Measurements from ENCODE around the gene SPACA7.
"Not testable (repeated sequence)": the region's sequence is repeated elsewhere in the genome, so short reads cannot be mapped to it uniquely, and the experiment has no call there.

SPACA7 gene

GRCh38 chr13:112368883-112369282 lies 7.3 kb upstream of the SPACA7 start:
- no peak overlapping the region for H3K9ac ChIP-seq (ENCODE audit: low read length in 2 of 2)
- H3K4me3 ChIP-seq (ENCODE audit: low read length in 2 of 2), result no peak overlapping the region
- H3K27ac ChIP-seq (ENCODE audit: low read length), result no peak overlapping the region
- no peaks in the 10 kb centered on the region for H3K36me3 ChIP-seq (ENCODE audit: control insufficient read depth in 2 of 2, insufficient read depth in 2 of 2, low read length in 2 of 2)
- H3K4me1 ChIP-seq (ENCODE audit: control insufficient read depth, insufficient read depth, low read length), result no peaks in the 10 kb centered on the region
- H3K9me3 ChIP-seq (ENCODE audit: control insufficient read depth in 2 of 2, low read length in 2 of 2), result peaks cover 8 to 14% of the 10 kb centered on the region in 2 donors
- peaks cover 0 to 8% of the 10 kb centered on the region in 2 donors for H3K27me3 ChIP-seq (ENCODE audit: control insufficient read depth in 1 of 2, insufficient read depth in 2 of 2, low read length in 2 of 2)

DNA sequence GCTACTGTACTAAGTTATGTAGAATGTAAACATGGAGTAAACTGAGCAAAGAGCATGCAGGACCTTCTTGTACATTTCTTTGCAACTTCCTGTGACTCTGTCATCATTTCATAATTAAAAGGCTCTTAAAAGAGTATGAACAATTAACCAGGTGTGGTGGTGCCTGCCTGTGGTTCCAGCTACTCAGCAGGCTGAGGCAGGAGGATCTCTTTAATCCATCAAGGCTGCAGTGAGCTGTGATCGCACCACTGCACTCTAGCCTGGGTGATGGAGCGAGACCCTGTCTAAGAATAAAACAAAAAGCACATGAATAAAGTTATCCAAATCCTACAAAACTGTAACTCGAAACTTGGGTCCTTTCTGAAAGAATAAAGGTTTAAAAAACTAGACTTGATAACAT lies 5.8 kb upstream of the SPACA7 start:
- H3K9ac ChIP-seq (ENCODE audit: low read length in 2 of 2), result no peak overlapping the region
- no peak overlapping the region for H3K27ac ChIP-seq (ENCODE audit: low read length)
- H3K4me1 ChIP-seq (ENCODE audit: control insufficient read depth, insufficient read depth, low read length), result no peaks in the 10 kb centered on the region
- H3K9me3 ChIP-seq (ENCODE audit: control insufficient read depth in 2 of 2, low read length in 2 of 2), result peaks cover 8 to 11% of the 10 kb centered on the region in 2 donors
- no peaks in the 10 kb centered on the region for H3K36me3 ChIP-seq (ENCODE audit: control insufficient read depth in 2 of 2, insufficient read depth in 2 of 2, low read length in 2 of 2)
- no peak overlapping the region for H3K4me3 ChIP-seq (ENCODE audit: low read length in 2 of 2)
- H3K27me3 ChIP-seq (ENCODE audit: control insufficient read depth in 1 of 2, insufficient read depth in 2 of 2, low read length in 2 of 2), result peaks cover 0 to 6% of the 10 kb centered on the region in 2 donors

GRCh38 chr13:112374271-112374670 lies 1.9 kb upstream of the SPACA7 start:
- Histone ChIP-seq H3K27me3 (ENCODE audit: control insufficient read depth in 1 of 2, insufficient read depth in 2 of 2, low read length in 2 of 2) (no peaks in the 10 kb centered on the region), H3K9ac (ENCODE audit: low read length in 2 of 2) (no peak overlapping the region), H3K9me3 (ENCODE audit: control insufficient read depth in 2 of 2, low read length in 2 of 2) (peaks cover 0 to 5% of the 10 kb centered on the region in 2 donors), H3K4me3 (ENCODE audit: low read length in 2 of 2) (no peak overlapping the region), H3K36me3 (ENCODE audit: control insufficient read depth in 2 of 2, insufficient read depth in 2 of 2, low read length in 2 of 2) (no peaks in the 10 kb centered on the region), H3K4me1 (ENCODE audit: control insufficient read depth, insufficient read depth, low read length) (no peaks in the 10 kb centered on the region), H3K27ac (ENCODE audit: low read length) (no peak overlapping the region)

GRCh38 chr13:112391746-112392145 lies 15.6 kb downstream of the SPACA7 start:
- Histone ChIP-seq H3K4me1 (ENCODE audit: control insufficient read depth, insufficient read depth, low read length) (no peaks in the 10 kb centered on the region), H3K9ac (ENCODE audit: low read length in 2 of 2) (no peak overlapping the region), H3K4me3 (ENCODE audit: low read length in 2 of 2) (no peak overlapping the region), H3K36me3 (ENCODE audit: control insufficient read depth in 2 of 2, insufficient read depth in 2 of 2, low read length in 2 of 2) (no peaks in the 10 kb centered on the region), H3K9me3 (ENCODE audit: control insufficient read depth in 2 of 2, low read length in 2 of 2) (peaks cover 0 to 3% of the 10 kb centered on the region in 2 donors), H3K27me3 (ENCODE audit: control insufficient read depth in 1 of 2, insufficient read depth in 2 of 2, low read length in 2 of 2) (no peaks in the 10 kb centered on the region), H3K27ac (ENCODE audit: low read length) (no peak overlapping the region)

- no peak overlapping the region for H3K9ac ChIP-seq (ENCODE audit: low read length in 2 of 2)
- no peaks in the 10 kb centered on the region for H3K4me1 ChIP-seq (ENCODE audit: control insufficient read depth, insufficient read depth, low read length)
- no peaks in the 10 kb centered on the region for H3K27me3 ChIP-seq (ENCODE audit: control insufficient read depth in 1 of 2, insufficient read depth in 2 of 2, low read length in 2 of 2)
- no peak overlapping the region for H3K27ac ChIP-seq (ENCODE audit: low read length)
- H3K36me3 ChIP-seq (ENCODE audit: control insufficient read depth in 2 of 2, insufficient read depth in 2 of 2, low read length in 2 of 2), result no peaks in the 10 kb centered on the region
- peaks cover 0 to 3% of the 10 kb centered on the region in 2 donors for H3K9me3 ChIP-seq (ENCODE audit: control insufficient read depth in 2 of 2, low read length in 2 of 2)
- H3K4me3 ChIP-seq (ENCODE audit: low read length in 2 of 2), result no peak overlapping the region
Measured at GRCh38 chr13:112392719-112393118, 16.6 kb downstream of the SPACA7 start.

DNA sequence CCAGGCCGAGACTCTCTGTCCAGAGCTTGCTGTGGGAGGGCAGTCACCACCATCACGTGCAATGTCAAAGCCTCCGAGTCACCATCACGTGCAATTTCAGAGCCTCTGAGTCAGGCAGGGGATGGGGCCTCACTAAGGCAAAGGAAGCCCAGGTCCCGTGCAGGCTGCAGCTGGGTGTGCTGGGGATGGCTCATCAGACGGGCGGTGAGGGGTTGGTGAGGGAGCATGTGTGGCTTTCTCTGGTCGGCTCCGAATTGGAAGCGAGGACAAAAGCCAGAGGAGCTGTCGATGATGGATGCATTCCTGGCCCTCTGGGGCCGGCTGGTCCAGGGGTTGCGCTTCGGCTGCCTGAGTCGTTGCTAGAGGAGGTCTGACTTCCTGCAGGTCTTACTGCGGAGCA lies 18.9 kb downstream of the SPACA7 start:
- H3K27ac ChIP-seq (ENCODE audit: low read length); H3K9ac ChIP-seq (ENCODE audit: low read length in 2 of 2); H3K36me3 ChIP-seq (ENCODE audit: control insufficient read depth in 2 of 2, insufficient read depth in 2 of 2, low read length in 2 of 2); H3K4me3 ChIP-seq (ENCODE audit: low read length in 2 of 2); H3K9me3 ChIP-seq (ENCODE audit: control insufficient read depth in 2 of 2, low read length in 2 of 2); H3K27me3 ChIP-seq (ENCODE audit: control insufficient read depth in 1 of 2, insufficient read depth in 2 of 2, low read length in 2 of 2); H3K4me1 ChIP-seq (ENCODE audit: control insufficient read depth, insufficient read depth, low read length): not testable (repeated sequence)

- not testable (repeated sequence) for H3K9ac ChIP-seq (ENCODE audit: low read length in 2 of 2); H3K27me3 ChIP-seq (ENCODE audit: control insufficient read depth in 1 of 2, insufficient read depth in 2 of 2, low read length in 2 of 2)
Measured at GRCh38 chr13:112395941-112396340, 19.8 kb downstream of the SPACA7 start.

DNA sequence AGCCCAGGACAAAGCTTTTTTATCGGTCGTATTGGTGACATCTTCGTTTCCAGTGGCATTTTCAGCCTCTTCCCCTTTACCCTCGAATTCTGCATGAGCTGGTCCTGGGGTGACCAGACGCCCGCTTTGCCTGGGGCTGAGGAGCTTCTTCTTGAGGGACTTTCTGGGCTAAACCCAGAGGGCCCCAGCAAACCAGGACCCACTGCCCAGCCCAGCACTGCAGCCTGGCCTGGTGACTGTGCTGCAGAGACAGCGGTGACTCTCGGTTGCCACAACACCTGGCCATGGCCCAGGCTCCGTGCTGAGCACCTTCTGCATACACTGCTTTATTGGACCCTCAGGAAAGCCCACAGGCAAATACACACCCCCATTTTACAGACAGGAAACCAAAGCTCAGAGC lies 21.0 kb downstream of the SPACA7 start:
- Histone ChIP-seq H3K9me3 (ENCODE audit: control insufficient read depth in 2 of 2, low read length in 2 of 2) (no peaks in the 10 kb centered on the region), H3K27me3 (ENCODE audit: control insufficient read depth in 1 of 2, insufficient read depth in 2 of 2, low read length in 2 of 2) (no peaks in the 10 kb centered on the region), H3K27ac (ENCODE audit: low read length) (no peak overlapping the region), H3K36me3 (ENCODE audit: control insufficient read depth in 2 of 2, insufficient read depth in 2 of 2, low read length in 2 of 2) (no peaks in the 10 kb centered on the region), H3K9ac (ENCODE audit: low read length in 2 of 2) (no peak overlapping the region), H3K4me1 (ENCODE audit: control insufficient read depth, insufficient read depth, low read length) (no peaks in the 10 kb centered on the region), H3K4me3 (ENCODE audit: low read length in 2 of 2) (no peak overlapping the region)

More at GRCh38 chr13:112395941-112396340, 19.8 kb downstream of the SPACA7 start:
- not testable (repeated sequence) for H3K4me1 ChIP-seq (ENCODE audit: control insufficient read depth, insufficient read depth, low read length); H3K4me3 ChIP-seq (ENCODE audit: low read length in 2 of 2); H3K9me3 ChIP-seq (ENCODE audit: control insufficient read depth in 2 of 2, low read length in 2 of 2); H3K36me3 ChIP-seq (ENCODE audit: control insufficient read depth in 2 of 2, insufficient read depth in 2 of 2, low read length in 2 of 2); H3K27ac ChIP-seq (ENCODE audit: low read length)

- H3K27ac ChIP-seq (ENCODE audit: low read length); H3K9ac ChIP-seq (ENCODE audit: low read length in 2 of 2); H3K9me3 ChIP-seq (ENCODE audit: control insufficient read depth in 2 of 2, low read length in 2 of 2); H3K27me3 ChIP-seq (ENCODE audit: control insufficient read depth in 1 of 2, insufficient read depth in 2 of 2, low read length in 2 of 2); H3K4me1 ChIP-seq (ENCODE audit: control insufficient read depth, insufficient read depth, low read length); H3K36me3 ChIP-seq (ENCODE audit: control insufficient read depth in 2 of 2, insufficient read depth in 2 of 2, low read length in 2 of 2); H3K4me3 ChIP-seq (ENCODE audit: low read length in 2 of 2): not testable (repeated sequence)
Measured at GRCh38 chr13:112398347-112398746, 22.2 kb downstream of the SPACA7 start.

DNA sequence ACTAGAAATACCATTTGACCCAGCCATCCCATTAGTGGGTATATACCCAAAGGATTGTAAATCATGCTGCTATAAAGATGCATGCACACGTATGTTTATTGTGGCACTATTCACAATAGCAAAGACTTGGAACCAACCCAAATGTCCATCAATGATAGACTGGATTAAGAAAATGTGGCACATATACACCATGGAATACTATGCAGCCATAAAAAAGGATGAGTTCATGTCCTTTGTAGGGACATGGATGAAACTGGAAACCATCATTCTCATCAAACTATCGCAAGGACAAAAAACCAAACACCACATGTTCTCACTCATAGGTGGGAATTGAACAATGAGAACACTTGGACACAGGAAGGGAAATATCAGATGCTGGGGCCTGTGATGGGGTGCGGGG lies 33.7 kb downstream of the SPACA7 start:
- H3K27ac ChIP-seq (ENCODE audit: low read length); H3K9ac ChIP-seq (ENCODE audit: low read length in 2 of 2); H3K9me3 ChIP-seq (ENCODE audit: control insufficient read depth in 2 of 2, low read length in 2 of 2); H3K4me3 ChIP-seq (ENCODE audit: low read length in 2 of 2); H3K36me3 ChIP-seq (ENCODE audit: control insufficient read depth in 2 of 2, insufficient read depth in 2 of 2, low read length in 2 of 2); H3K4me1 ChIP-seq (ENCODE audit: control insufficient read depth, insufficient read depth, low read length); H3K27me3 ChIP-seq (ENCODE audit: control insufficient read depth in 1 of 2, insufficient read depth in 2 of 2, low read length in 2 of 2): not testable (repeated sequence)

DNA sequence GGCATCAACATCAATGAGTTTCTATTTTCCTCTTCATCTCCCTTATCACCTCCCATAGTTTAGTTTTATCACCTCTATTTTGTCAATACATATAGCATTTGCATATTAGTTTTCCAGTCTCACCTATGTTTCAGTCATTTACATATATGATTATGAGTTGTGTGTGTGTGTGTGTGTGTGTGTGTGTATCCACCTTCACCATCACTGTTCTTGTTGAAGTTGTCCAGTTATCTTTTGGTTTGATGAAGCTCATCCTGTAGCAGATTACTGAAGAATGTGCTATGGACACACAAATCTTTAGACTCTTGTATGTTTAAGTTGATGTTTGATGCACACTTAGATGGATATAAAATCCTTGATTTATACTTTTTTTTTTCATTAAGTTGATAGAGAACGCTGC lies 40.5 kb downstream of the SPACA7 start:
- H3K36me3 ChIP-seq (ENCODE audit: control insufficient read depth in 2 of 2, insufficient read depth in 2 of 2, low read length in 2 of 2), result no peaks in the 10 kb centered on the region
- no peak overlapping the region for H3K27ac ChIP-seq (ENCODE audit: low read length)
- peaks cover 15 to 34% of the 10 kb centered on the region in 2 donors for H3K9me3 ChIP-seq (ENCODE audit: control insufficient read depth in 2 of 2, low read length in 2 of 2)
- H3K9ac ChIP-seq (ENCODE audit: low read length in 2 of 2), result no peak overlapping the region
- no peaks in the 10 kb centered on the region for H3K4me1 ChIP-seq (ENCODE audit: control insufficient read depth, insufficient read depth, low read length)
- H3K4me3 ChIP-seq (ENCODE audit: low read length in 2 of 2), result peak overlapping the region in 1 of 2 donors; percentile 12
- H3K27me3 ChIP-seq (ENCODE audit: control insufficient read depth in 1 of 2, insufficient read depth in 2 of 2, low read length in 2 of 2), result no peaks in the 10 kb centered on the region

All from stomach smooth muscle (tissue), 2 donors.